ENCODE data around the gene MSLN.

The MSLN gene

GRCh38 chr16:782766-783403 is 22.4 kb downstream of the MSLN start:
- Histone ChIP-seq H3K9ac (ENCODE audit: low read length) (no peak overlapping the region), H2AFZ (ENCODE audit: low read depth, low read length, severe bottlenecking) (no peak overlapping the region), H4K20me1 (ENCODE audit: low read depth, low read length) (no peaks in the 10 kb centered on the region), H3K36me3 (ENCODE audit: low read length) (no peaks in the 10 kb centered on the region), H3K9me2 (replicated peaks; ENCODE audit: insufficient read depth, low read length) (no peaks in the 10 kb centered on the region), H3K27ac (ENCODE audit: low read depth, low read length) (no peak overlapping the region), H3K4me3 (ENCODE audit: insufficient read depth, low read length, poor library complexity, severe bottlenecking) (no peak overlapping the region), H3K4me2 (ENCODE audit: low read depth, low read length, poor library complexity, severe bottlenecking) (no peak overlapping the region), H3F3A (ENCODE audit: insufficient read depth) (no peaks in the 10 kb centered on the region), H3K9me3 (ENCODE audit: insufficient read depth, low read length) (no peaks in the 10 kb centered on the region), H3K27me3 (ENCODE audit: low read length) (no peaks in the 10 kb centered on the region), H3K79me2 (ENCODE audit: insufficient read depth, low read length) (peaks cover 6% of the 10 kb centered on the region)
- TF ChIP-seq CTCF (IDR thresholded peaks at IDR 0.05; ENCODE audit: insufficient read depth, low read length, poor library complexity, severe bottlenecking) = no peak

- Histone ChIP-seq H3K9me3 (ENCODE audit: insufficient read depth, low read length) (no peaks in the 10 kb centered on the region), H3F3A (ENCODE audit: insufficient read depth) (no peaks in the 10 kb centered on the region), H3K9me2 (replicated peaks; ENCODE audit: insufficient read depth, low read length) (no peaks in the 10 kb centered on the region), H3K79me2 (ENCODE audit: insufficient read depth, low read length) (peaks cover 8% of the 10 kb centered on the region), H2AFZ (ENCODE audit: low read depth, low read length, severe bottlenecking) (no peak overlapping the region), H3K27ac (ENCODE audit: low read depth, low read length) (no peak overlapping the region), H3K4me3 (ENCODE audit: insufficient read depth, low read length, poor library complexity, severe bottlenecking) (no peak overlapping the region), H3K9ac (ENCODE audit: low read length) (no peak overlapping the region), H3K36me3 (ENCODE audit: low read length) (no peaks in the 10 kb centered on the region), H3K4me2 (ENCODE audit: low read depth, low read length, poor library complexity, severe bottlenecking) (no peak overlapping the region), H4K20me1 (ENCODE audit: low read depth, low read length) (no peaks in the 10 kb centered on the region), H3K27me3 (ENCODE audit: low read length) (no peaks in the 10 kb centered on the region)
- TF ChIP-seq CTCF (IDR thresholded peaks at IDR 0.05; ENCODE audit: insufficient read depth, low read length, poor library complexity, severe bottlenecking) (no peak), EZH2phosphoT487 (conservative IDR thresholded peaks at IDR 0.05; ENCODE audit: low read length) (no peak)
Measured at GRCh38 chr16:783404-784161, 23.0 kb downstream of the MSLN start.

GRCh38 chr16:784431-784830 is 23.9 kb downstream of the MSLN start:
- Histone ChIP-seq H4K20me1 (ENCODE audit: low read depth, low read length) (no peaks in the 10 kb centered on the region), H3F3A (ENCODE audit: insufficient read depth) (no peaks in the 10 kb centered on the region), H3K4me3 (ENCODE audit: insufficient read depth, low read length, poor library complexity, severe bottlenecking) (no peak overlapping the region), H3K9me3 (ENCODE audit: insufficient read depth, low read length) (no peaks in the 10 kb centered on the region), H2AFZ (ENCODE audit: low read depth, low read length, severe bottlenecking) (no peak overlapping the region), H3K79me2 (ENCODE audit: insufficient read depth, low read length) (peaks cover 17% of the 10 kb centered on the region), H3K27me3 (ENCODE audit: low read length) (no peaks in the 10 kb centered on the region), H3K27ac (ENCODE audit: low read depth, low read length) (no peak overlapping the region), H3K36me3 (ENCODE audit: low read length) (no peaks in the 10 kb centered on the region), H3K9ac (ENCODE audit: low read length) (no peak overlapping the region), H3K9me2 (replicated peaks; ENCODE audit: insufficient read depth, low read length) (no peaks in the 10 kb centered on the region), H3K4me2 (ENCODE audit: low read depth, low read length, poor library complexity, severe bottlenecking) (no peak overlapping the region)
- no peak for TF ChIP-seq EZH2phosphoT487 (conservative IDR thresholded peaks at IDR 0.05; ENCODE audit: low read length)
- no peak for TF ChIP-seq CTCF (IDR thresholded peaks at IDR 0.05; ENCODE audit: insufficient read depth, low read length, poor library complexity, severe bottlenecking)

Data from SU-DHL-6 (cell line).